Activated T-helper 17 cell treated with anti-CD3 and anti-CD28 coated beads, Interleukin-2, amount 50 U/mL, for 72 hours (primary cell): ENCODE data around the gene ANKRD31. TPM values are rescaled to one million over a fixed set of nuclear protein-coding genes. Genes with fewer than 3 reads are reported as not detected.
"Not testable (repeated sequence)": the region's sequence is repeated elsewhere in the genome, so short reads cannot be mapped to it uniquely, and the experiment has no call there.

Source experiments
- ATAC-seq: fragments of 150-1000 bp; cut with Tn5 transposase; replicated peaks from 2 replicates; pipeline ENCODE4 v1.10.0; 2021; ENCODE audit warnings: mild to moderate bottlenecking, moderate library complexity
- H3K27ac Mint-ChIP-seq: one replicate; pipeline ENCODE4 v1.8.0; 2022; ENCODE audit warnings: mixed read lengths
- H3K27me3 Mint-ChIP-seq: one replicate; pipeline ENCODE4 v1.8.0; 2022; ENCODE audit warnings: mixed read lengths
- H3K36me3 Mint-ChIP-seq: one replicate; pipeline ENCODE4 v1.8.0; 2022; ENCODE audit warnings: low read depth, mild to moderate bottlenecking, mixed read lengths
- H3K4me1 Mint-ChIP-seq: one replicate; pipeline ENCODE4 v1.8.0; 2022; ENCODE audit warnings: mixed read lengths
- H3K4me3 Mint-ChIP-seq: one replicate; pipeline ENCODE4 v1.8.0; 2022; ENCODE audit warnings: mild to moderate bottlenecking, mixed read lengths
- H3K9me3 Mint-ChIP-seq: one replicate; pipeline ENCODE4 v1.8.0; 2022; ENCODE audit warnings: mixed read lengths
- total RNA-seq, 2 donors: library from RNA; stranded (reverse); gene quantifications; one replicate each; pipeline ENCODE4 v1.2.3, GENCODE V29; 2022

Gene ANKRD31
- total RNA-seq, 2 donors from 2014 or later = 0.32 to 0.48 TPM

DNA sequence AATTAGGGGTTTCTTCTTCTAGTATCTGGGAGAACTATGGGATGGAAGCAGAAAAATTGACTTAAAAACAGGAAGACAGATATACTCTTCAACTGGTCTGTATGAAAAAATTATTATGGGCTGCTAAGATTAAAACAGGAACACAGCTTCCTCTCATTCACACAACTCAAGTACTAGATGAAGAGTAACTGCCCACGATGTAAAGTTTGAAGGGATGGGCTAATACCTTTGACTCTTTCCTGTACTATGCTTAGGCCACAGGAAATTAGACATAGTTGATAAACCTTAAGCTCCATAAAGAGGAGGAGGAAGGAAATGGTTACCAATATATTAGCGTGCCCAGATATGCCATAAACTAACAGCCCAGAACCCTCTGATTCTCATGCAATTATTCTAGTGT lies 88.6 kb downstream of the ANKRD31 start:
- Mint-ChIP-seq H3K36me3 (no peaks in the 10 kb centered on the region), H3K27ac (no peak overlapping the region), H3K4me3 (no peak overlapping the region), H3K27me3 (no peaks in the 10 kb centered on the region), H3K9me3 (peaks cover 9% of the 10 kb centered on the region), H3K4me1 (no peaks in the 10 kb centered on the region)
- ATAC-seq = no peak

DNA sequence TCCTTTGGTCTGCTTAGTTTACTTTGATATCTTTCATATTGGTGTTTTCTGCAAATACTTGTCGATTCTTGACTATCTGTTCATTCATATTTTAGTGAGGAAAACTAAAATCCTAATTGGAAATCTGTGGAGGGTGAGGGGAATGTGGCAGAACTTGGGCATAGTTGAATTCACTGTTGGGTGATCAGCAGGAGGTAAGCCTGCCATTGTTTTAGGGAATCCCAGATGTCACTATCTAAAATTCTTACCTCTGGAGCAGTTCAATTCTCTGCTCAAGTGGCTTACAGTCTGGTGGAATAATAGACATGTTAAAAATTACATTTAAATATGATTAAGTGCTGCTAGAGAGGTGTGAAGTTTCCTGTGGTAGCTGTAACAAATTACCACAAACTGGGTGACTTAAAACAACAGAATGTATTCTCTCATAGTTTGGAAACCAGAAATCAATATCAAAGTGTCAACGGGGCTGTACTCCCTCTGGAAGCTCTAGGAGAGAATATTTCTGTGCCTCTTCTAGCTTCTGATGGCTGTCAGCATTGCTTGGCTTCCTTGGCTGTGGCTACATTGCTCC lies 94.0 kb downstream of the ANKRD31 start:
- ATAC-seq = no peak
- Mint-ChIP-seq H3K27me3 (no peaks in the 10 kb centered on the region), H3K27ac (no peak overlapping the region)

DNA sequence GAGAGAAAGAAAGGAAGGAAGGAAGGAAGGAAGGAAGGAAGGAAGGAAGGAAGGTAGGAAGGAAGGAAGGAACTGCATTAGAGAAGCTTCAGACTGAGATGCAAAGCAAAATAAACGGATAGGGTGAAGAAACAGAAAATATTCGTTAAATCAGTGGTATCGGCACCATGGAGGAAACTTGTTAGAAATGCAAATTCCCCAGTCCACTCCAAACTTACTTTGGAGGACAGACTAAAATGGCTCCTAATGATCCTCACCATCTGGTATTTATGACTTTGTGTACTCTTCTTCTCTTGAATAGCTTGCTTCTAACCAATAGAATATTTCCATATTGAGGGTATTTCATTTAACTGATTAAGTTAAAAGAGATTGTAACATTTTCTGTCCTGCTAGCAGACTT lies 96.4 kb downstream of the ANKRD31 start:
- Mint-ChIP-seq H3K9me3 (peaks cover 3% of the 10 kb centered on the region), H3K27me3 (no peaks in the 10 kb centered on the region), H3K27ac (no peak overlapping the region), H3K36me3 (no peaks in the 10 kb centered on the region), H3K4me1 (no peaks in the 10 kb centered on the region), H3K4me3 (no peak overlapping the region)
- no peak for ATAC-seq

More for the DNA sequence above, 94.0 kb downstream of the ANKRD31 start:
- Mint-ChIP-seq H3K4me3 (no peak overlapping the region), H3K4me1 (no peaks in the 10 kb centered on the region), H3K36me3 (no peaks in the 10 kb centered on the region), H3K9me3 (peaks cover 3% of the 10 kb centered on the region)

DNA sequence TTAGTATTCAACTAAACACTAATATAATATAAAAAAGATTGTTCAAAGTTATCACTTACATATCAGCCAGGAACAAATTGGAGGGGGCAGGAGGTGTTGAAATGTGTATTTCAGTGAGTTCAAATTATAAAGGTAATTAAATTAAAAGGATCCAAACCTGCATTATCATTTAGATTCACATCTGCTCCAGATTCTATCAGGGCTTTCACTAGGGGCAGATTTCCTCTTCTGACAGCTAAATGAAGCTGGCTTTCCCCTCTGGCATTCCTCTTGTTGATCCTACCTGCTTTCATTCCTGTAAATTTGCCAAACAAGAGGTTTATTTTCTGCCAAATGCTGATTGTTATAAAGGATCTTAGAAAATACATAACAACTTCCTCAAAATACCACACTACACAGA lies 98.0 kb downstream of the ANKRD31 start:
- no peak overlapping the region for H3K4me3 Mint-ChIP-seq

DNA sequence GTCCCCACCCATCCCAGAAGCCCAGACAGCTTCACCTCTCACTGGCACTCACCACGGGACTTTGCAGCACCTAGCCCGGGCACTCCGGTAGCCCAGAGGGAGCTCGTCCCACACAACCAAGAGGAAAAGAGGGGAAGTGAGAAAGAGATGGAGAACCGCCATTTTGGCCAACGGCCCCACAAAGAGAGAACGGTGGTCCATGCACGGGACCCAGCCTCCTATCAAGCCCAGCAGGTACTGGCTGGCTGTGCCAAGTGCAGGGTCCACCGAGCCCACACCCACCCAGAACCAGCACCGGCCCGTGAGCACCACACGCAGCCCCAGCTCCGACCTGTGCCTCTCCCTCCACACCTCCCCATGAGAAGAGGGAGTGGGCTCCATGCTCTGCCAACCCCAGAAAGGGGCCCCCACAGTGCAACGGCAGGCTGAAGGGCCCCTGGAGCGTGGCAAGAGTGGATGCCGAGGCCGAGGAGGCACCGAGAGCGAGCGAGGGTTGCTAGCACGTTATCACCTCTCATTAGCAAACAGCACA lies 105.8 kb downstream of the ANKRD31 start:
- Mint-ChIP-seq H3K4me1 (no peaks in the 10 kb centered on the region), H3K9me3 (peaks cover 3% of the 10 kb centered on the region), H3K27ac (no peak overlapping the region), H3K27me3 (no peaks in the 10 kb centered on the region), H3K4me3 (no peak overlapping the region), H3K36me3 (no peaks in the 10 kb centered on the region)
- ATAC-seq = no peak

More for the DNA sequence above, 98.0 kb downstream of the ANKRD31 start:
- Mint-ChIP-seq H3K27me3 (no peaks in the 10 kb centered on the region), H3K4me1 (no peaks in the 10 kb centered on the region), H3K27ac (no peak overlapping the region), H3K9me3 (no peaks in the 10 kb centered on the region), H3K36me3 (no peaks in the 10 kb centered on the region)
- no peak for ATAC-seq

DNA sequence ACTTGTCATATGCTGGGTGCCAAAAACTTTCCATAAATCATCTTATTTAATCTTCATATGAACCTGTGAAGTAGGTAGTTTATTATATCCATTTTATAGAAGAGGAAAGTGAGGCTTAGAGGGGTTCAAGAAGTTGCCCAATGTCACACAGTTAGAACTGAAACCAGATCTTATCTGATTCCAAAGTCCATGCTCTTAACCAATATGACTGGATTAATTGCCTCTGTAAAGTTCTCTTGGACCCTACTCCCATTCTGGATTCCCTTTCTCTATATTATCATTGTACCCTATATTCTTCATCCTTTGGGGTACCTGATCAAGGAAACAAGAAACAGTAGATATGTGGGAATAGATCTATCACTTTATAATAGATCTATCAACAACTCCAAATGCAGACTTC lies 119.8 kb downstream of the ANKRD31 start:
- no peaks in the 10 kb centered on the region for H3K36me3 Mint-ChIP-seq
- H3K4me1 Mint-ChIP-seq = no peaks in the 10 kb centered on the region
- no peaks in the 10 kb centered on the region for H3K27me3 Mint-ChIP-seq
- no peak overlapping the region for H3K4me3 Mint-ChIP-seq
- ATAC-seq = no peak
- H3K27ac Mint-ChIP-seq = no peak overlapping the region
- H3K9me3 Mint-ChIP-seq = peaks cover 4% of the 10 kb centered on the region

DNA sequence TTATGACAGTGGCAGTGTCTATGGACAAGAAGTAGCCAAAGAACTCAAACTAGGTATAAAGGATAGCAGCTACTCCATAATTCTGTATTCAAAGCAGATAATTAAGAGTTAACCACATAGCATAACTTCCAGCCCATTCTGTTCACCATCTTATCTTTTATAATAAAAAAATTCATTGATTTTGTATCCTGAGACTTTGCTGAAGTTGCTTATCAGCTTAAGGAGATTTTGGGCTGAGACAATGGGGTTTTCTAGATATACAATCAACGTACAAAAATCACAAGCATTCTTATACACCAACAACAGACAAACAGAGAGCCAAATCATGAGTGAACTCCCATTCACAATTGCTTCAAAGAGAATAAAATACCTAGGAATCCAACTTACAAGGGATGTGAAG lies 122.4 kb downstream of the ANKRD31 start:
- not testable (repeated sequence) for H3K4me3 Mint-ChIP-seq, ATAC-seq, H3K36me3 Mint-ChIP-seq, H3K27ac Mint-ChIP-seq, H3K9me3 Mint-ChIP-seq, H3K27me3 Mint-ChIP-seq, H3K4me1 Mint-ChIP-seq

DNA sequence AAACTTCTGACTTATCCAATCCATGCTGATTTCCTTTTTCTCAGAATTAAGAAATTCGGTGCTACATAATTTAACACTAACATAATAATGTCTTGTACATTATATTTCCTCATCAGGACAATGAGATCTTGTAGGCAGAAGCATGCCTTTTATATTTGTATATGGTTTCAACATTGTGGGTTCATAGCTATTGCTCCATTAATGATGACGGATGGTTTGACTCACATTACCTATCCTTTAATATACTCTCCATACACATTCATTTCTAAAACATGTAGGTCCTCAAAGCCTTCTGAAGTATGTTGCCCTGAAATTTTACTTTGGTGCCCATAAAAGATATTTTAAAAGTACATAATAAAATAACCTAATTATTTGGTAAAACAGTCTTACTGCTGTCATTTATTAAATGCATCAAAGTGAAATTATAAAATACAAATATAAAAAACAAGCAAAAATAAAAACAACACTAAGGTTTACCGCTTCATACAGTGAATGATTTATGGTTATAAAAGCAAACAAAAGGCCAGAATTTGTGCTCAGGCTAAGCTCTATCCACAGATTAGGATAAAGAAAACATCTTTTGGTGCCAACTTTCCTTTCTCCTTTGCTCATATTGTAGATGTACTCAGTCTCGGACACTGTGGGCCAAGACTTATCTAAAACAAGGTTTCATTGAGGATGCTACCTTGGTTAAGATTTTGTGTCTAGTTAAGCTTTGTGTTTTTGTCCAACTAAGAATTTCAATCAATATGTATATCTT lies 123.1 kb downstream of the ANKRD31 start:
- ATAC-seq = no peak
- H3K4me3 Mint-ChIP-seq = no peak overlapping the region
- no peaks in the 10 kb centered on the region for H3K4me1 Mint-ChIP-seq
- no peaks in the 10 kb centered on the region for H3K27me3 Mint-ChIP-seq
- H3K9me3 Mint-ChIP-seq = no peaks in the 10 kb centered on the region
- H3K27ac Mint-ChIP-seq = no peak overlapping the region
- H3K36me3 Mint-ChIP-seq = no peaks in the 10 kb centered on the region

DNA sequence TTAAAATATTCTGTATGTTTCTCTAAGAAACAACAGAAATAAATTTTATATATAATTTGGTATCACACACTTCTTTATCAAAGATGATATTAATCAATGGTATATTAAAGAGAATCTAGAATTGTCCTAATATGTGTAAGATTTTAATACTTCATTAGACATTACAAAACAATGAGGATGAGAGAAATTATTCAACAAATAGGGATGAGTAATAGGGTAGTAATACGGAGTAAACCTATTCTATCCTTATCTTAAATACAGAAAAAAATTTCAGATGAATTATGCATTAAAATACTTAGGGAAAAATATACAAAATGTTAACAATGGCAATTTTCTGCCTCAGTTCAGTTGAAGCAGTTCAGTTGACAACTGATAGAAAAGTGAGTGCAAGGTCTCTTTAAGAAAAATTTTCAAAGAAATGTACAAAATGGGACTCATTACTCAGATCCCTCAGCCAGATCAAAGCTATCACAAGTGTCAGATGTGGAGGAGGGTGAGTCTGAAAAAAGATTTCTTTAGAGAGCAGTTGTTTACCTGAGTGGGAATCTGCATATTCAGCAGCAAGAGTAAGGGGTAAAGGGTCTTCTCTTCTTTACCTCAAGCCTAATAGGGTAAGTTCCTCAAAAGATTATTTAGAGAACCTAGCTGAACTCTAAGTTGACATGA lies 127.6 kb downstream of the ANKRD31 start:
- Mint-ChIP-seq H3K27me3 (peaks cover 4% of the 10 kb centered on the region), H3K4me1 (no peaks in the 10 kb centered on the region), H3K27ac (peak overlapping the region; percentile 48), H3K9me3 (no peaks in the 10 kb centered on the region), H3K4me3 (no peak overlapping the region), H3K36me3 (no peaks in the 10 kb centered on the region)
- ATAC-seq = no peak

DNA sequence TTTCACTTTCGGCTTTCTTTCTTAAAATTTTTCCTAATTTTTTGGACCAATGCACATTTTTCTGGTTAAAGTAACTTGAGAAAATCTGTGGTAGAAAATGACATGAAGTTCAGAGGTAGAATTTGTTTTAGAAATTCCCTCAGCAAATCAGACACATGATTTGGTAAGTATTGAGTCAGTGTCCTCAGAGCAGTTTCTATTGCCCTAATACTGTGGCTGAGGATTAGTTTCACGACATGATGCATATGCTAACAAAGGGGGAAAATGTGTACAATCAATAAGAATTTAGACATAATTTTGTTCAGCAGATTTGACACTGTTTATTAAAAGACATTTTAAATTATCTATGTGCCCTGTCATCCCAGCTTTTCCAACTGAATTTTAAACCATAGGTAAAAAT lies 128.2 kb downstream of the ANKRD31 start:
- no peaks in the 10 kb centered on the region for H3K4me1 Mint-ChIP-seq
- no peaks in the 10 kb centered on the region for H3K9me3 Mint-ChIP-seq
- ATAC-seq = no peak
- no peak overlapping the region for H3K27ac Mint-ChIP-seq
- no peaks in the 10 kb centered on the region for H3K36me3 Mint-ChIP-seq
- no peak overlapping the region for H3K4me3 Mint-ChIP-seq
- H3K27me3 Mint-ChIP-seq = peaks cover 5% of the 10 kb centered on the region

DNA sequence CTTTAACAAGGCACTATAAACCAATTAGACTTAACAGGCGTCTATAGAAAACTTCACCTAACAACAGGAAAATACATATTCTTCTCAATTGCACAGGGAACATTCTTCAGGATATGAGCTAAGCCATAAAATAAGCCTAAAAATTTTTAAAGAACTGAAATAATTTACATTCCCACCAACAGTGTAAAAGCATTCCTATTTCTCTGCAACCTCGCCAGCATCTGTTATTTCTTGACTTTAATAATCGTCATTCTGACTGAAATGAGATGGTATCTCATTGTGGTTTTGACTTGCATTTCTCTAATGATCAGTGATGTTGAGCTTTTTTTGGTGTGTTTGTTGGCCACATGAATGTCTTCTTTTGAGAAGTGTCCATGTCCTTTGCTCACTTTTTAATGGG lies 140.7 kb downstream of the ANKRD31 start:
- H3K27me3 Mint-ChIP-seq, H3K9me3 Mint-ChIP-seq, H3K4me1 Mint-ChIP-seq, H3K4me3 Mint-ChIP-seq, H3K36me3 Mint-ChIP-seq, H3K27ac Mint-ChIP-seq, ATAC-seq: not testable (repeated sequence)

DNA sequence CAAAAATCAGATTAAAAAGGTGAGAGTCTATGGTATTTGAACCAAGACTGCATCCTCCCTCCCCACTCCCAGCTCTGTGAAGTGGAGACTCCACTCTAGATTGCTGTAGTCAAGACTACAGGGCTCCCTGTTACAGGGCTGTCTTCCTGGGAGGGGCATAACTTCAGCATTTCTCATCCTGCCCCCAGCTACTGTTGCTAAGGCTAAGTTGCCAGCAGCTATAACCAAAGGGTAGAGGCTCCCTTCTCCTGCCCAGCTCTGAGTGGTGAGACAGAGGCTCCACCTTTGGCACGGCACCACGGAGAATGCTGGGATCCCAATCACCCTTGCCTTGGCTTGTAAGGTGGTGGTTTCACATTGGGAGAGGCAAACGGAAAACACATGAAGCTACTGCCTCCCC lies 145.1 kb downstream of the ANKRD31 start:
- ATAC-seq = no peak
- Mint-ChIP-seq H3K27ac (no peak overlapping the region), H3K27me3 (no peaks in the 10 kb centered on the region), H3K4me1 (peaks cover 14% of the 10 kb centered on the region), H3K9me3 (no peaks in the 10 kb centered on the region), H3K4me3 (no peak overlapping the region), H3K36me3 (no peaks in the 10 kb centered on the region)

DNA sequence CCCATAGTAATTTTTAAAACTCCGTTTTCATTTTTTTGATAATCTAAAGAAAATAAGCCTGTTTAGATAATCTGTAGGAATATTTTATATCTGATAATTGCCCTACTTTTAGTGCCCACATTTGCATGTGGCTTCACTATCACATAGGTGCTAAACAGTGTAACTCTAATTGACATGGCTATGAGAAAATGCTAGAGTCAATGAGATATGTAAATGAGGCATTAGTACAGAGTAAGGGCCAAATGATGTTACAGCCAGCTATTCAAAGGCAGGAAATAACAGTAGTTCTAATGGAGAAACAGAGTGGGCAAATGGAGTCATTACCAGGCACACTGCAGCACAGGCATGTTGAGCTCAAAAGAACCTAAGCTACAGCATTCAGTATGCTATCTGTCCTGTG lies 147.0 kb downstream of the ANKRD31 start:
- ATAC-seq = peak; percentile 29
- no peaks in the 10 kb centered on the region for H3K36me3 Mint-ChIP-seq
- no peaks in the 10 kb centered on the region for H3K27me3 Mint-ChIP-seq
- H3K4me1 Mint-ChIP-seq = peaks cover 5% of the 10 kb centered on the region
- no peak overlapping the region for H3K4me3 Mint-ChIP-seq
- no peaks in the 10 kb centered on the region for H3K9me3 Mint-ChIP-seq
- H3K27ac Mint-ChIP-seq = peak overlapping the region; percentile 50

DNA sequence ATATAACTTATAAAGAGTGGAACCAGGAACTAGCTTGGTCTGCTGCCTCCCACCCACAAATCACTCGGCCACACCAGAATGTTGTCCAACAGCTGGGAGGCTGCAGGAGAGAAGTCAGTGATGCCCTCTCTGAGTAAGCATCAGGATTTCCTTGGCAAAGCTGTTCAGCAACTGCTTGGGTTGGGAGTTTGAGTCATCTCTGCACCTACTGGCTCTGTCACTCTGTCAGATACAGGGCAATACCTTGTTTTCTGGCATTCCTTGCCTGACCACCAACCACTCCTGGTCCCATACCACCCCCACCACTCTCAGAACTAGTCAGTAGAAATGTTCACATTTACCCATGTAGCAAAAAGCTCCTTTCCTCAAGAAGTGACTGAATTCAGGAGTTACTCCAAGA lies 147.5 kb downstream of the ANKRD31 start:
- no peaks in the 10 kb centered on the region for H3K36me3 Mint-ChIP-seq
- peak; percentile 94 for ATAC-seq
- no peak overlapping the region for H3K4me3 Mint-ChIP-seq
- H3K9me3 Mint-ChIP-seq = no peaks in the 10 kb centered on the region
- H3K27me3 Mint-ChIP-seq = no peaks in the 10 kb centered on the region
- H3K27ac Mint-ChIP-seq = peak overlapping the region; percentile 50
- H3K4me1 Mint-ChIP-seq = peaks cover 5% of the 10 kb centered on the region

DNA sequence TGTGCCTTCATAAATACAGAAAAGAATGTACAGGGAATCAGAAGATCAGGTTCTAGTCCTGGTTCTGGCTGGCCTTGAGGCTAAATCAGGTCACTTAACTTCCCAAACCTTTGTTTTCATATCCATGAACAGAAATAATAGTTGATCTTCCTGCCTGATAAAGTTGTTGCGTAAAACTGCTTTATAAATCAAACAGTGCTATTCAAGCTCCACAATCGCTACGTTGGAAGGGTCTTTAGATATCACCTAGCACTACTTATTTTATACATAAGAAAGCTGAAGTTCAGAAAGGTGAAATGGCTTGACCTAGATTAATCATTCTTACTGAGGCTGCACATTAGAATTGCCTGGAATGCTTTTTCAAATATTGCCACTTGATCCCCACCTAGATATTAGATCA lies 148.0 kb downstream of the ANKRD31 start:
- no peak for ATAC-seq
- no peak overlapping the region for H3K27ac Mint-ChIP-seq
- peaks cover 5% of the 10 kb centered on the region for H3K4me1 Mint-ChIP-seq
- no peaks in the 10 kb centered on the region for H3K36me3 Mint-ChIP-seq
- H3K9me3 Mint-ChIP-seq = no peaks in the 10 kb centered on the region
- no peak overlapping the region for H3K4me3 Mint-ChIP-seq
- H3K27me3 Mint-ChIP-seq = no peaks in the 10 kb centered on the region
